GM12878 (cell line): ENCODE results near the gene GTF3C1. TPM values are rescaled to one million over a fixed set of nuclear protein-coding genes. Genes with fewer than 3 reads are reported as not detected.
A peak's percentile ranks its signal among the peaks of the same experiment; 100 is the strongest.

Experiments used
- BACH1 ChIP-seq: fragments of 450-650 bp; IDR thresholded peaks from 2 replicates; pipeline ENCODE4 v1.6.1; 2017; ENCODE audit warnings: mild to moderate bottlenecking, borderline replicate concordance
- BMI1 ChIP-seq: fragments of 450-650 bp; IDR thresholded peaks from 2 replicates; pipeline ENCODE4 v1.6.1; 2016; ENCODE audit warnings: mild to moderate bottlenecking, moderate library complexity, borderline replicate concordance
- EP300 ChIP-seq, 2 experiments: fragments of 150-350 bp in 1 of 2; IDR thresholded peaks; 2 replicates each; pipeline ENCODE4 v1.6.1; 2011 to 2012; ENCODE audit warnings: low read depth in 2 of 2, low read length in 2 of 2, borderline replicate concordance in 1 of 2, improper control_type of control experiment in 1 of 2, inconsistent platforms in 1 of 2; ENCODE audit not compliant: control insufficient read depth in 1 of 2
- LARP7 ChIP-seq: fragments of 450-650 bp; IDR thresholded peaks from 2 replicates; pipeline ENCODE4 v1.6.1; 2017; ENCODE audit warnings: mild to moderate bottlenecking
- MEF2A ChIP-seq: IDR thresholded peaks from 2 replicates; pipeline ENCODE4 v1.6.1; 2011; ENCODE audit warnings: low read depth, mild to moderate bottlenecking, low read length, moderate library complexity; ENCODE audit not compliant: insufficient read depth
- POLR2AphosphoS5 ChIP-seq: IDR thresholded peaks from 2 replicates; pipeline ENCODE4 v1.6.1; 2011; ENCODE audit warnings: mild to moderate bottlenecking, low read length, inconsistent platforms
- SMAD1 ChIP-seq: fragments of 450-650 bp; IDR thresholded peaks from 2 replicates; pipeline ENCODE4 v1.6.1; 2018; ENCODE audit warnings: mild to moderate bottlenecking, low read depth; ENCODE audit not compliant: partially characterized antibody
- SRF ChIP-seq, 2 experiments: IDR thresholded peaks; 2 replicates each; pipeline ENCODE4 v1.6.1; 2011; ENCODE audit warnings: low read depth in 2 of 2, low read length in 2 of 2, mild to moderate bottlenecking in 1 of 2, moderate library complexity in 1 of 2
- SUPT20H ChIP-seq: IDR thresholded peaks from 2 replicates; pipeline ENCODE4 v1.6.1; 2011; ENCODE audit warnings: low read depth, mild to moderate bottlenecking, low read length, moderate library complexity, borderline replicate concordance; ENCODE audit not compliant: control insufficient read depth
- polyA plus RNA-seq, 11 experiments: library from polyadenylated mRNA; depleted of rRNA in 4 of 11; unstranded in 6 of 11; stranded (reverse) in 5 of 11; fragments of >200 nt; fragmentation: Nextera tagmentation in 4 of 11; fragmentation: Illumina TruSeq in 1 of 11; extraction: Ambion mirVana in 4 of 11; extraction: Trizol in 1 of 11; gene quantifications; 1 replicate in 1 of 11; 2 replicates in 10 of 11; pipeline versions ENCODE4 v1.2.1 to v1.2.3, GENCODE V29; 2011 to 2016; ENCODE audit warnings: inconsistent platforms in 2 of 11, missing spikeins in 2 of 11, low read depth in 1 of 11
- total RNA-seq, 4 experiments: library from RNA; depleted of rRNA in 3 of 4; stranded (reverse); fragments of >200 nt in 3 of 4; fragmentation: Illumina TruSeq in 1 of 4; extraction: Trizol in 1 of 4; gene quantifications; 2 replicates each; pipeline versions ENCODE4 v1.2.1 to v1.2.3, GENCODE V29; 2013 to 2021
- TF ChIP-seq, protein P1 (sequence below): IDR thresholded peaks from 2 replicates; pipeline ENCODE4 v1.6.1; 2012; ENCODE audit warnings: low read length, inconsistent platforms
- TF ChIP-seq, protein P2 (sequence below): fragments of 450-650 bp; IDR thresholded peaks from 2 replicates; pipeline ENCODE4 v1.6.1; 2017; ENCODE audit warnings: borderline replicate concordance
- TF ChIP-seq, protein P3 (sequence below): fragments of 450-650 bp; IDR thresholded peaks from 2 replicates; pipeline ENCODE4 v1.6.1; 2016; ENCODE audit warnings: mild to moderate bottlenecking

Gene GTF3C1
- total and polyA plus RNA-seq, 10 of the 15 experiments (the other 5 are each of a cell fraction or from before 2014, with no cell fraction given) = 0.98 to 60.9 (median 34.3) TPM

DNA sequence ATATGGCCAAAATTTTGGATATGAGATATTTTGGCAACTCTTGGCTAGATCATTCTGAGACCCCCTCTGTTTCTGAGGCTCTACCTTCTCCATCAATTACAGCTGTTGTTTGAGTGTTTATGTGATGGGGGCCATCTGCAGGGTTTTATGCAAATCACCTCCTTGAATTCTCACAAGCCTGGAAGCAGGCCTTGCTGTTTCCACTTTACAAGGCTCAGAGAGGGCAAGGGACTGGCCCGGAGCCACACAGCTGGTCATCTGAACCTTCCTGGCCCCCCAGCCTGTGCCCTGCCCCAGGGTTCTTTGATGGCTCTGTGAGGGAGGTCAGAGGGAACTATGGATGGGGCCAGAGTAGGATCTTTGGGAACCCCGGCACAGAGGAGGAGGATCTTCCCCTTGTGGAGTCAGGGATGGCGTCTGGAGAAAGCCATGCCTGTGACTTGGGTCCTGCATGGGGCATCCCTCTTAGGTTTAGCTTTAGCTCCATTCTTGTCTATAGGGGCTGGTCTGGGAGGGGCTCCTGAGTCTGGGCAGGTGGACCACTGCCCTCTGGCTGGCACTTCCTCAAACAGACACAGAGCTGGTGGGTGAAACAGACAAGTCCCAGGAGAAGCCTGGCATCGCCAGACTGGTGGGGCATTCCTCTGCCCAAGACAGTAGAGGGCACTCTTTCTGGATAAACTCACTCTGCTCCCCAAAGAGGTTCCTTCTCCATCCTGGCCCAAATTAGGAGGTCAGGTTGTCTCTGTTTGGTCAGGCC is 121.5 kb downstream of the GTF3C1 start (continued):
- TF ChIP-seq EP300 (IDR thresholded peaks at IDR 0.05; ENCODE audit: borderline replicate concordance in 1 of 2, control insufficient read depth in 1 of 2, low read depth in 2 of 2, low read length in 2 of 2) (no peak), BMI1 (no peak), MEF2A (no peak), SUPT20H (no peak), POLR2AphosphoS5 (peak; percentile 45; the same call in 1 of the 2 replicates), BACH1 (no peak), SRF (IDR thresholded peaks at IDR 0.05; ENCODE audit: low read depth in 2 of 2, low read length in 2 of 2) (0 out of 4 replicates have a peak, but pooled peaks have one; percentile 19 to 49), SMAD1 (no peak), LARP7 (no peak)
- TF ChIP-seq, protein P1, sequence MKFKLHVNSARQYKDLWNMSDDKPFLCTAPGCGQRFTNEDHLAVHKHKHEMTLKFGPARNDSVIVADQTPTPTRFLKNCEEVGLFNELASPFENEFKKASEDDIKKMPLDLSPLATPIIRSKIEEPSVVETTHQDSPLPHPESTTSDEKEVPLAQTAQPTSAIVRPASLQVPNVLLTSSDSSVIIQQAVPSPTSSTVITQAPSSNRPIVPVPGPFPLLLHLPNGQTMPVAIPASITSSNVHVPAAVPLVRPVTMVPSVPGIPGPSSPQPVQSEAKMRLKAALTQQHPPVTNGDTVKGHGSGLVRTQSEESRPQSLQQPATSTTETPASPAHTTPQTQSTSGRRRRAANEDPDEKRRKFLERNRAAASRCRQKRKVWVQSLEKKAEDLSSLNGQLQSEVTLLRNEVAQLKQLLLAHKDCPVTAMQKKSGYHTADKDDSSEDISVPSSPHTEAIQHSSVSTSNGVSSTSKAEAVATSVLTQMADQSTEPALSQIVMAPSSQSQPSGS = no peak
- TF ChIP-seq, protein P2, sequence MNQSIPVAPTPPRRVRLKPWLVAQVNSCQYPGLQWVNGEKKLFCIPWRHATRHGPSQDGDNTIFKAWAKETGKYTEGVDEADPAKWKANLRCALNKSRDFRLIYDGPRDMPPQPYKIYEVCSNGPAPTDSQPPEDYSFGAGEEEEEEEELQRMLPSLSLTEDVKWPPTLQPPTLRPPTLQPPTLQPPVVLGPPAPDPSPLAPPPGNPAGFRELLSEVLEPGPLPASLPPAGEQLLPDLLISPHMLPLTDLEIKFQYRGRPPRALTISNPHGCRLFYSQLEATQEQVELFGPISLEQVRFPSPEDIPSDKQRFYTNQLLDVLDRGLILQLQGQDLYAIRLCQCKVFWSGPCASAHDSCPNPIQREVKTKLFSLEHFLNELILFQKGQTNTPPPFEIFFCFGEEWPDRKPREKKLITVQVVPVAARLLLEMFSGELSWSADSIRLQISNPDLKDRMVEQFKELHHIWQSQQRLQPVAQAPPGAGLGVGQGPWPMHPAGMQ = no peak
- TF ChIP-seq, protein P3, sequence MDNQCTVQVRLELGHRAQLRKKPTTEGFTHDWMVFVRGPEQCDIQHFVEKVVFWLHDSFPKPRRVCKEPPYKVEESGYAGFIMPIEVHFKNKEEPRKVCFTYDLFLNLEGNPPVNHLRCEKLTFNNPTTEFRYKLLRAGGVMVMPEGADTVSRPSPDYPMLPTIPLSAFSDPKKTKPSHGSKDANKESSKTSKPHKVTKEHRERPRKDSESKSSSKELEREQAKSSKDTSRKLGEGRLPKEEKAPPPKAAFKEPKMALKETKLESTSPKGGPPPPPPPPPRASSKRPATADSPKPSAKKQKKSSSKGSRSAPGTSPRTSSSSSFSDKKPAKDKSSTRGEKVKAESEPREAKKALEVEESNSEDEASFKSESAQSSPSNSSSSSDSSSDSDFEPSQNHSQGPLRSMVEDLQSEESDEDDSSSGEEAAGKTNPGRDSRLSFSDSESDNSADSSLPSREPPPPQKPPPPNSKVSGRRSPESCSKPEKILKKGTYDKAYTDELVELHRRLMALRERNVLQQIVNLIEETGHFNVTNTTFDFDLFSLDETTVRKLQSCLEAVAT = no peak
